HG02970 (cell line): ENCODE measurements around the gene PHF2.

ENCODE experiments used
- ATAC-seq: cut with Tn5 transposase; IDR thresholded peaks from one replicate; pipeline ENCODE4 v1.9.1; 2021; ENCODE audit warnings: mild to moderate bottlenecking, moderate library complexity, moderate number of reproducible peaks; ENCODE audit not compliant: unreplicated experiment, low FRiP score

Gene PHF2

GRCh38 chr9:93648181-93648580 is 71.8 kb downstream of the PHF2 start:
- ATAC-seq, result no peak

DNA sequence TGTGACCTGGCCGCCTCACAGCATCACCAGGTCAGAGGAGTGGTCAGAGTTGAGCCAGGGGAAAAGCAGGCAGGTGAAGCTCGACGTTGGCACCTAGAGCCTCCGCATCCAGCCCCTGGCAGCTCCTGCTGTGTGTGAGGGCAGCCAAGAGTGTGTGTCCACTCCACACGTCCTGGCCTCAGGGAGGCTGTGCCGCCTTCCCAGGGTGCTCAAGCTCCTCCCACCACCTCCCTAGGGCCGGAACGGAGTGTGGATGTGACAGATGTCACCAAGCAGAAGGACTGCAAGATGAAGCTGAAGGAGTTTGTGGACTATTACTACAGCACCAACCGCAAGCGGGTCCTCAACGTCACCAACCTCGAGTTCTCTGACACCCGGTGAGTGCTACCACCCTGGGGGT is 72.5 kb downstream of the PHF2 start:
- no peak for ATAC-seq

- ATAC-seq, result no peak
Measured at GRCh38 chr9:93649610-93650261, 73.4 kb downstream of the PHF2 start.

- ATAC-seq, result no peak
Measured at GRCh38 chr9:93650448-93650847, 74.1 kb downstream of the PHF2 start.

GRCh38 chr9:93651521-93651950 is 75.2 kb downstream of the PHF2 start:
- no peak for ATAC-seq

DNA sequence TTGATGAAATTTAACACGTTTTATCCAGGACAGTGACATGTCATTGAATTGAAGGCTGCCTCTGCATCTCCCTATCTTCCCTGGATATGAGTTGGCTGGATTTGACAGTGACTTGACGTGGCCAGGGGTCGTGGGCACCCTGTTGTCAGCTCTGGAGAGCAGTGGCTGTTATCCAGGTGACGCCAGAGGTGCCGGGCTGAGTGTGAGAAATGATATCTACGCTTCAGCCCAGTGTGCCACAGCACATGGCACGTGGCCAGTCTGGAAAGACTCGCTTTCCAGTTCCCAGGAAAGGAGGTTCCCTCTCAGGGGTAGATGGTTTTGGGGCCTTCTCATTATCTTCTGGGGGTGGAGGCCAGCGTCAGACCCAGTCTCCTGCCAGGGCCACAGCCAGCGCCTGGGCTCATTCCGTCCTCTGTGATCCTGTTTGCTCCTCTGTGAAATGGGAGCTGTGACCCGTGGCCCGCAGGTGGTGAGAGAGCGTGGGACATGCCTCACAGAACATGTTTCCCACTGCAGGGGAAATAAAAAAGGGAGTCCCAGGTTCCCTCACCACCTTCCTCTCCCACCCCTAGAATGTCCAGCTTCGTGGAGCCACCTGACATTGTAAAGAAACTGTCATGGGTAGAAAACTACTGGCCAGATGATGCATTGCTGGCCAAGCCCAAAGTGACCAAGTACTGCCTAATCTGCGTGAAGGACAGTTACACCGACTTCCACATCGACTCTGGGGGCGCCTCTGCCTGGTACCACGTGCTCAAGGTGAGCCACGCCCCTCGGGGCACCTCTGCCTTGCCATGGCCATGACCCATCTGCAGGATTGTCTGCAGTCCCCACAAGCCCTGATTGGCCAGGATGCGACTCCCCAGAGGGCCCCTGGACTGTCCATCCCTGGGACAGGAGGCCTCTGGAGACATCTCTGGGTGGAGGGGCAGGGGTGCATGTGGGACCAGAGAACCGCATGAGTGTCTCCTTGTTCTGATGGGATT is 76.5 kb downstream of the PHF2 start:
- no peak for ATAC-seq

- ATAC-seq, result no peak
Measured at GRCh38 chr9:93653760-93654159, 77.4 kb downstream of the PHF2 start.

DNA sequence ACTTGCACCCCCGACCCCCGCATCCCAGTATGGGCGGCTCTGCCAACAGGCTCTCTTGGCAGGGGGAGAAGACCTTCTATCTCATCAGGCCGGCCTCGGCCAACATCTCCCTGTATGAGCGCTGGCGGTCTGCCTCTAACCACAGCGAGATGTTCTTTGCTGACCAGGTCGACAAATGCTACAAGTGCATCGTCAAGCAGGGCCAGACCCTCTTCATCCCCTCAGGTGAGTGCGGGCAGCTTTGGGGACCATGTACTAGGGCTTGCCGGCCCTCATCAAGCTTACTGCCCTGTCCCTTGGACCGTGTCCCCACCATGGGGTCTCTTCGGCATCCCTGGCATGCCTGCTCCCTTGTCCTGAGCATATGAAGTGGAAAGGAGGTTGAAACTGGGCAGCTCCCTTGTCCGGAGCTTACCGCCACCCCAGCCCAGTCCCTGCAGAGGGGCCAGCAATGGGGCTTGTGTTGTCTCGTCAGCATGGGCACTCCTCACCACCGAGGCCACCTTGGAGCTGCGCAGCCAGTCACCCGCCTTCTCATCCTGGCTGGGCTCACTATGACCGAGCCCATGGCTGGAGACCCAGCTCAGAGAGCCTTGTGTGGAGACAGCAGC is 78.1 kb downstream of the PHF2 start:
- no peak for ATAC-seq

DNA sequence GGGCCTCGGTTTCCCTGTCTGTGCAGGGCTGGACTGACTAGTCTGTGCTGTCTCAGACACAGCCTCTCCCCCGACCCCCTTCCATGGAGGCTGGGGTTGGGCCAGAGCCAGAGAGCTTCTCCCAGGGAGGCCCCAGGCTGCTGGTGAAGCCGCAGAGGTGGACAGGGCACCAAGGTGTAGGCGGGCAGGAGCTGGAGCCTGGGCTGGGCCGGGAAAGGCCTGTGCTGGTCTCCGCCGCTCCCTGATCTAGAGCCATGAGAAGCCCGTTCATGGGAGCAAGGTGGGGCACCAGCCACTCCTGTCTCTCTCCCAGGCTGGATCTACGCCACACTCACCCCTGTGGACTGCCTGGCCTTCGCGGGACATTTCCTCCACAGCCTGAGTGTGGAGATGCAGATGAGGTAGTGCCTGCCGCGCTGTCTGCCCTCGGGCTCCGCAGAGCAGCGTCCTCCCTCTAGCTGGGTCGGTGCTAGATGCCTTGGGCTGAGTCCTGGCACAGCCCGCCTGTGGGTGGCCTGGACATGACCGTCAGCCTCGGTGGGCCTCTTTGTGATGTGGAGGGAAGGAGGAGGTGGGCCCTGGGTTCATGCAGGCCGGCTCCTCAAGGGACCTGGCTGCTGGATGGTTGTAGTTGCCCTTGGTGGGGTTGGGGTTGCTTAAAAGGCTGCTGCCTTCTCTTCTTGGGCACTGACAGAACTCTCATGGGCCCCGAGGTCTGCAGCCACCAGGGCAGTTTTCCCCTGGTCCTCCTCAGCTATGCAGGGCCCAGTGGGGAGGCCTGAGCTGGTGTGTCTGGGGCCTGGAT is 79.4 kb downstream of the PHF2 start:
- no peak for ATAC-seq

DNA sequence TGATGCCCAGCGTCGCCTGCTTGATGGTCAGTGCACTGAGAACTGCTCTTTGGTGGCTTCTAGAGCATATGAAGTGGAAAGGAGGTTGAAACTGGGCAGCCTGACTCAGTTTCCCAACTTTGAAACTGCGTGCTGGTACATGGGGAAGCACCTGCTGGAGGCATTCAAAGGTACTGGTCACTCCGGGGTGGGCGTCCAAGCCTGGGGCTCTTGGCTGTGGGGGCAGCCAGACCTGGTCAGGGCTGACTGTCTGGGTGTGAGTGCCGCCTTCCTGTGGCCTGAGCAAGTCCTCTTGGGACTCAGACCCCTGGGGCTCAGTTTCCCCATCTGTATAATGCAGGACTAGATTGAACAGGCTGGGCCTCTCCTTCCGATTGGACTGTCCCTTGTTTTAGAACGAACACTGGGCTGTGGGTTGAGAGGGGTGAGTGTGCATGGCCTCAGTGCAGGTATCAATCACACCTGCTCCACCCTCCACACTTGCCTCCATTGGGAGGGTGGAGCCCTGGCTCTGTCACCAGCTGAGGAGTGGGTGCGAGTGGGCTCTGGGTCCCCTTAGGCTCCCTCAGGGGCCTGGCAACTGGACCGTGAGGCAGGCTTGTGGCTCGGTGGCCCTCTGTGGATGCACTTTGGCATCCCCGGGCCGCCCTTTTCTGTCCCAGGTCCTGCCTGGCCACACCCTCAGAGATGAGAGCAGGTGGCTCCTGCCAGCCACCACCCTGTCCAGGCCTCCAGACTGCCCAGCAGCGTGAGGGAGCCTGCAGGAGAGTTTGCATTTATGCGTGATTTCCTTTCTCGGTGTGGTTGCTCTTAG is 80.2 kb downstream of the PHF2 start:
- no peak for ATAC-seq

DNA sequence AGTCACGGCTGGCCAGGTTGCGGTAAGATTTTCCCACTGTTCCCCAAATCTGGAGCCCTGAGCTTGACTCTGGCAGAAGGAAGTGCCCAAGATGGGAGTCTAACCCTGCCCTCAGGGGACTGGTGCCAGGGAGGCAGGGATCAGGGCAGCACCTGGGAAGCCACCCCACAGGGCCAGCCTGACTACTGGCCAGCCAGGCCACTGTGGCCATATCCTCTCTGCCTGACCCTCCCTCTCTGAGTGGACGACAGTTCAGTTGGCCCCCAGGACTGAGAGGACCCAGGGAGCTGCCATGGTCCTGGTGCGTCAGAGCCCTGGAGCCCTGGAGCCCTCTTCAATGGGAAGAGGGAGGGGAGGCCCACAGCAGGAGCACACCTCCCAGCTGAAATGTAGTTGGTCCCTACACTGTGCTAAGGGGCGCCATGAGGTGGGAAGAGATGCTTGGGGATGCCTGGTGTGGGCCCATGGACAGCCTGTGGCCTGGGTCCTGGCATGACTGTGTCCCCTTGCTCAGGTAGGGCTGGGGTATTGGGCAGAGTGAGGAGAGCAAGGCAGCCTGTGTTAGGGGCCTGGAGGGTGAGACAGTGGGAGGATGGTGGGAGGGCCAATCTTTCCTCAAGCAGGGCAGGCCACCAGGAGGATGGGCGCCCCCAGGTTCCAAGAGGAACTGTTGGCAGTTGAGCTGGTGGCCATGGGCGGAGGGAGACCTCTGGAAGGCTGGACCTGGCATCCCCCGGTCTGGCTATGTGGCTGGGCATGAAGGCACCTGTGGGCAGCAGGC is 81.1 kb downstream of the PHF2 start:
- ATAC-seq, result no peak

GRCh38 chr9:93658184-93658925 is 82.0 kb downstream of the PHF2 start:
- no peak for ATAC-seq

- no peak for ATAC-seq
Measured at GRCh38 chr9:93659044-93659836, 82.9 kb downstream of the PHF2 start.

DNA sequence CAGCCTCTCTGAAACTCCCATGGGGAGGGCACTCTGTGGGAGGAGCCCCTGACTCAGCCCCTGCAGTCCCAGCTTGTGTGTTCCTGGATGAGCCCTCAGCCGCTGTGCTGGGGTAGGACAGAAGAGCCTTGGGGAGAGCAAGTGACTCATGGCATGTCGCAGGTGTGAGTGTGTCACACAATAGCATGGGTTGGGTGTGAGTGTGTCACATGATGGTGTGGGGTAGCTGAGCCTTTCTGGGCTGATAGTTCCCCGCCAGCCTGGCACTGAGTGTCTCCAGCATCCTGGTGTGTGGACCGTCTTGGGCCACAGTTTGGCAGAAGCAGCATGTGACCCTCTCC is 83.4 kb downstream of the PHF2 start:
- no peak for ATAC-seq

- no peak for ATAC-seq
Measured at GRCh38 chr9:93660352-93661046, 84.1 kb downstream of the PHF2 start.

DNA sequence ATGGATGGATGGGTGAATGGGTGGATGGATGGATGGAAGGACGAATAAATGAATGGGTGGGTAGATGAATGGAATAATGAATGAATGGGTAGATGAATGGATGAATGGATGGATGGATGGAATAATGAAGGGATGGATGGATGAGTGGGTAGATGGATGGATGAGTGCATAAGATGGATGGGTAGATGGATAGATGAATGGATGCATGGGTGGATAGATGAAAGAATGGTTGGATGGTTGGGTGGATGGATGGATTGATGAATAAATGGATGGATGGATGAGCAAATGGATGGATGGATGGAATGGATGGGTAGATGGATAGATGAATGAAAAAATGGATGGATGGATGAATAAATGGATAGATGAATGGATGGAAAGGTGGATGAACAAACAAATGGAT is 85.2 kb downstream of the PHF2 start:
- ATAC-seq, result no peak
